ENCODE measurements around the gene COASY.
"Not testable (repeated sequence)": the region's sequence is repeated elsewhere in the genome, so short reads cannot be mapped to it uniquely, and the experiment has no call there.

Gene COASY

GRCh38 chr17:42553161-42553818 is 8.7 kb upstream of the COASY start:
- Histone ChIP-seq H3K4me1 (ENCODE audit: control insufficient read depth, insufficient read depth, low read length) (peaks cover 9% of the 10 kb centered on the region), H3K27me3 (ENCODE audit: control insufficient read depth, insufficient read depth, low read length, poor library complexity, severe bottlenecking) (no peaks in the 10 kb centered on the region), H3K4me3 (ENCODE audit: insufficient read depth, low read depth, low read length) (no peak overlapping the region), H3K9me3 (ENCODE audit: control insufficient read depth, low read length) (no peaks in the 10 kb centered on the region), H3K36me3 (ENCODE audit: control insufficient read depth, insufficient read depth, low read length) (no peaks in the 10 kb centered on the region), H3K27ac (ENCODE audit: insufficient read depth, low read depth, low read length, poor library complexity, severe bottlenecking) (no peak overlapping the region)
- 90 to 91% methylated on average over 45 of the region's 45 CpGs for WGBS, 2 experiments

GRCh38 chr17:42553866-42554249 is 8.1 kb upstream of the COASY start:
- 72% methylated on average over 16 of the region's 16 CpGs for WGBS, 2 experiments
- H3K27ac ChIP-seq (ENCODE audit: insufficient read depth, low read depth, low read length, poor library complexity, severe bottlenecking): no peak overlapping the region
- H3K27me3 ChIP-seq (ENCODE audit: control insufficient read depth, insufficient read depth, low read length, poor library complexity, severe bottlenecking): no peaks in the 10 kb centered on the region
- H3K4me1 ChIP-seq (ENCODE audit: control insufficient read depth, insufficient read depth, low read length): peaks cover 8% of the 10 kb centered on the region
- no peaks in the 10 kb centered on the region for H3K36me3 ChIP-seq (ENCODE audit: control insufficient read depth, insufficient read depth, low read length)
- H3K9me3 ChIP-seq (ENCODE audit: control insufficient read depth, low read length): no peaks in the 10 kb centered on the region
- peak overlapping the region; percentile 59 for H3K4me3 ChIP-seq (ENCODE audit: insufficient read depth, low read depth, low read length)

GRCh38 chr17:42554250-42555121 is 7.5 kb upstream of the COASY start:
- peak overlapping the region; percentile 72 for H3K27ac ChIP-seq (ENCODE audit: insufficient read depth, low read depth, low read length, poor library complexity, severe bottlenecking)
- no peaks in the 10 kb centered on the region for H3K36me3 ChIP-seq (ENCODE audit: control insufficient read depth, insufficient read depth, low read length)
- 1 to 2% methylated on average over 82 of the region's 82 CpGs for WGBS, 2 experiments
- H3K4me1 ChIP-seq (ENCODE audit: control insufficient read depth, insufficient read depth, low read length): peaks cover 5% of the 10 kb centered on the region
- H3K27me3 ChIP-seq (ENCODE audit: control insufficient read depth, insufficient read depth, low read length, poor library complexity, severe bottlenecking): no peaks in the 10 kb centered on the region
- no peaks in the 10 kb centered on the region for H3K9me3 ChIP-seq (ENCODE audit: control insufficient read depth, low read length)
- H3K4me3 ChIP-seq (ENCODE audit: insufficient read depth, low read depth, low read length): peak overlapping the region; percentile 59

GRCh38 chr17:42555122-42555622 is 6.8 kb upstream of the COASY start:
- Histone ChIP-seq H3K27me3 (ENCODE audit: control insufficient read depth, insufficient read depth, low read length, poor library complexity, severe bottlenecking) (no peaks in the 10 kb centered on the region), H3K4me3 (ENCODE audit: insufficient read depth, low read depth, low read length) (peak overlapping the region; percentile 59), H3K4me1 (ENCODE audit: control insufficient read depth, insufficient read depth, low read length) (peaks cover 5% of the 10 kb centered on the region), H3K36me3 (ENCODE audit: control insufficient read depth, insufficient read depth, low read length) (no peaks in the 10 kb centered on the region), H3K9me3 (ENCODE audit: control insufficient read depth, low read length) (no peaks in the 10 kb centered on the region), H3K27ac (ENCODE audit: insufficient read depth, low read depth, low read length, poor library complexity, severe bottlenecking) (peak overlapping the region; percentile 72)
- 34 to 39% methylated on average over 4 of the region's 4 CpGs for WGBS, 2 experiments

- H3K27me3 ChIP-seq (ENCODE audit: control insufficient read depth, insufficient read depth, low read length, poor library complexity, severe bottlenecking); H3K36me3 ChIP-seq (ENCODE audit: control insufficient read depth, insufficient read depth, low read length); H3K27ac ChIP-seq (ENCODE audit: insufficient read depth, low read depth, low read length, poor library complexity, severe bottlenecking); H3K9me3 ChIP-seq (ENCODE audit: control insufficient read depth, low read length); H3K4me3 ChIP-seq (ENCODE audit: insufficient read depth, low read depth, low read length); H3K4me1 ChIP-seq (ENCODE audit: control insufficient read depth, insufficient read depth, low read length): not testable (repeated sequence)
- WGBS, 2 experiments: 39 to 44% methylated on average over 5 of the region's 5 CpGs
Observed at GRCh38 chr17:42555961-42556617, 5.9 kb upstream of the COASY start.

- 89 to 93% methylated on average over 6 of the region's 6 CpGs for WGBS, 2 experiments
- H3K27me3 ChIP-seq (ENCODE audit: control insufficient read depth, insufficient read depth, low read length, poor library complexity, severe bottlenecking): no peaks in the 10 kb centered on the region
- no peaks in the 10 kb centered on the region for H3K36me3 ChIP-seq (ENCODE audit: control insufficient read depth, insufficient read depth, low read length)
- H3K27ac ChIP-seq (ENCODE audit: insufficient read depth, low read depth, low read length, poor library complexity, severe bottlenecking): no peak overlapping the region
- no peaks in the 10 kb centered on the region for H3K9me3 ChIP-seq (ENCODE audit: control insufficient read depth, low read length)
- peaks cover 9% of the 10 kb centered on the region for H3K4me1 ChIP-seq (ENCODE audit: control insufficient read depth, insufficient read depth, low read length)
- no peak overlapping the region for H3K4me3 ChIP-seq (ENCODE audit: insufficient read depth, low read depth, low read length)
Observed at GRCh38 chr17:42559075-42559474, 2.9 kb upstream of the COASY start.

- Histone ChIP-seq H3K4me1 (ENCODE audit: control insufficient read depth, insufficient read depth, low read length) (peaks cover 9% of the 10 kb centered on the region), H3K9me3 (ENCODE audit: control insufficient read depth, low read length) (no peaks in the 10 kb centered on the region), H3K36me3 (ENCODE audit: control insufficient read depth, insufficient read depth, low read length) (no peaks in the 10 kb centered on the region), H3K4me3 (ENCODE audit: insufficient read depth, low read depth, low read length) (no peak overlapping the region), H3K27ac (ENCODE audit: insufficient read depth, low read depth, low read length, poor library complexity, severe bottlenecking) (no peak overlapping the region), H3K27me3 (ENCODE audit: control insufficient read depth, insufficient read depth, low read length, poor library complexity, severe bottlenecking) (no peaks in the 10 kb centered on the region)
- WGBS, 2 experiments: 83 to 97% methylated on average over 3 of the region's 3 CpGs
Observed at GRCh38 chr17:42560246-42560645, 1.7 kb upstream of the COASY start.

- 26 to 27% methylated on average over 48 of the region's 48 CpGs for WGBS, 2 experiments
- peaks cover 18% of the 10 kb centered on the region for H3K4me1 ChIP-seq (ENCODE audit: control insufficient read depth, insufficient read depth, low read length)
- peak overlapping the region; percentile 28 for H3K27ac ChIP-seq (ENCODE audit: insufficient read depth, low read depth, low read length, poor library complexity, severe bottlenecking)
- no peaks in the 10 kb centered on the region for H3K9me3 ChIP-seq (ENCODE audit: control insufficient read depth, low read length)
- H3K27me3 ChIP-seq (ENCODE audit: control insufficient read depth, insufficient read depth, low read length, poor library complexity, severe bottlenecking): no peaks in the 10 kb centered on the region
- peak overlapping the region; percentile 91 for H3K4me3 ChIP-seq (ENCODE audit: insufficient read depth, low read depth, low read length)
- H3K36me3 ChIP-seq (ENCODE audit: control insufficient read depth, insufficient read depth, low read length): peaks cover 4% of the 10 kb centered on the region
Observed at GRCh38 chr17:42562388-42563142, 617 bp downstream of the COASY start.

GRCh38 chr17:42563143-42563509 is 1.2 kb downstream of the COASY start:
- WGBS, 2 experiments: 90 to 94% methylated on average over 14 of the region's 14 CpGs
- Histone ChIP-seq H3K9me3 (ENCODE audit: control insufficient read depth, low read length) (no peaks in the 10 kb centered on the region), H3K27me3 (ENCODE audit: control insufficient read depth, insufficient read depth, low read length, poor library complexity, severe bottlenecking) (no peaks in the 10 kb centered on the region), H3K36me3 (ENCODE audit: control insufficient read depth, insufficient read depth, low read length) (peaks cover 4% of the 10 kb centered on the region), H3K27ac (ENCODE audit: insufficient read depth, low read depth, low read length, poor library complexity, severe bottlenecking) (no peak overlapping the region), H3K4me1 (ENCODE audit: control insufficient read depth, insufficient read depth, low read length) (peaks cover 18% of the 10 kb centered on the region), H3K4me3 (ENCODE audit: insufficient read depth, low read depth, low read length) (peak overlapping the region; percentile 91)
